ENCODE measurements around the gene GPR132. TPM values are rescaled to one million over a fixed set of nuclear protein-coding genes. Genes with fewer than 3 reads are reported as not detected.

The GPR132 gene
- polyA plus RNA-seq, 1 donor (not counting 4 experiments of a cell fraction or from before 2014, with no cell fraction given): not detected

DNA sequence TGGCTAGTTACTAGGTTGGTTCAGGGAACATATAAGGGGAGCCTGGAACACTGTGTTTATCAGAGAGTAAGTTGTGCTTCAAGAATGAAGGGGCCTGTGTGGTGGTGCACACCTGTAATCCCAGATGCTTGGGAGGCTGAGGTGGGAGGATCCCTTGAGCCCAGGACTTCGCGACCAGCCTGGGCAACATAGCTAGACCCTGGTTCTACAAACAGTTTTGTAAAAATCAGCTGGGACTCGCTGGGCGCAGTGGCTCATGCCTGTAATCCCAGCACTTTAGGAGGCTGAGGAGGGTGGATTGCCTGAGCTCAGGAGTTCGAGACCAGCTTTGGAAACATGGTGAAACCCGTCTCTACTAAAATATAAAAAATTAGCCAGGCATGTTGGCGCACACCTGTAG, 42.1 kb upstream of the GPR132 start:
- DNase-seq (ENCODE audit: low read depth, low spot score): no peak
- dilution Hi-C loops (cut with MboI; ENCODE audit: extremely low pct_ligation_motif_present, low sequenced_read_pairs): no loop called here
- no peaks in the 10 kb centered on the region for H3K4me1 ChIP-seq (ENCODE audit: control insufficient read depth, extremely low read depth, insufficient read depth, low read length)

DNA sequence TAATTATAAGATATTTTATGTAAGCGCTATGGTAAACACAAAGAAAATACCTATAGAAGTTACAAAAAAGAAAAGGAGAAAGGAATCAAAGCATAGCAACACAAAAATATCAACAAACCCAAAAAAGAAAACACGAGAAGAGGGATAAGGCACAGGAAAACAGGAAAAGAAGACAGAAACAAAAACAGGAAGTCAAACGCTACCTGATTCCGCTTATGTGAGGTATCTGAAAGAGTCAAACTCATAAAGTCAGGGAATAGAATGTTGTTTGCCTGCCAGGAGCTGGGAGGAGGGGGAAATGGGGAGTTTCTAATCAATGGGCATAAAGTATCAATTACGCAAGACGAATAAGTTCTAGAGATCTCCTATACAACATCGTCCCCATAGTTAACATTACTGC, 39.9 kb upstream of the GPR132 start:
- Histone ChIP-seq H2AFZ (ENCODE audit: control insufficient read depth, low read length) (no peak overlapping the region), H3K79me2 (ENCODE audit: control insufficient read depth, insufficient read depth, low read length) (no peaks in the 10 kb centered on the region), H3K9me1 (ENCODE audit: control insufficient read depth, extremely low read depth, insufficient read depth, low read length) (no peaks in the 10 kb centered on the region), H3K9ac (ENCODE audit: control insufficient read depth, extremely low read depth, insufficient read depth, low read length) (no peak overlapping the region), H3K4me2 (ENCODE audit: control insufficient read depth, extremely low read depth, insufficient read depth, low read depth, low read length) (no peak overlapping the region), H3K4me1 (ENCODE audit: control insufficient read depth, extremely low read depth, insufficient read depth, low read length) (no peaks in the 10 kb centered on the region), H4K20me1 (ENCODE audit: control insufficient read depth, extremely low read depth, insufficient read depth, low read length) (no peaks in the 10 kb centered on the region), H3K9me3 (ENCODE audit: control insufficient read depth, low read depth, low read length) (no peaks in the 10 kb centered on the region), H3K27ac (ENCODE audit: control insufficient read depth, insufficient read depth, low read length) (no peak overlapping the region), H3K36me3 (ENCODE audit: control insufficient read depth in 2 of 2, extremely low read depth in 1 of 2, insufficient read depth in 2 of 2, low read length in 2 of 2) (no peaks in the 10 kb centered on the region), H3K4me3 (ENCODE audit: control insufficient read depth in 2 of 3, extremely low read depth in 1 of 3, insufficient read depth in 2 of 3, low read depth in 1 of 3, low read length in 3 of 3) (no peak overlapping the region), H3K27me3 (ENCODE audit: control insufficient read depth, extremely low read depth, insufficient read depth, low read length) (no peaks in the 10 kb centered on the region)
- FAIRE-seq: no peak
- no peak for DNase-seq (ENCODE audit: low read depth, low spot score)
- dilution Hi-C loops (cut with MboI; ENCODE audit: extremely low pct_ligation_motif_present, low sequenced_read_pairs): no loop called here
- no peak for TF ChIP-seq EZH2 (IDR thresholded peaks at IDR 0.05; ENCODE audit: low read length)
- TF ChIP-seq, protein P1, sequence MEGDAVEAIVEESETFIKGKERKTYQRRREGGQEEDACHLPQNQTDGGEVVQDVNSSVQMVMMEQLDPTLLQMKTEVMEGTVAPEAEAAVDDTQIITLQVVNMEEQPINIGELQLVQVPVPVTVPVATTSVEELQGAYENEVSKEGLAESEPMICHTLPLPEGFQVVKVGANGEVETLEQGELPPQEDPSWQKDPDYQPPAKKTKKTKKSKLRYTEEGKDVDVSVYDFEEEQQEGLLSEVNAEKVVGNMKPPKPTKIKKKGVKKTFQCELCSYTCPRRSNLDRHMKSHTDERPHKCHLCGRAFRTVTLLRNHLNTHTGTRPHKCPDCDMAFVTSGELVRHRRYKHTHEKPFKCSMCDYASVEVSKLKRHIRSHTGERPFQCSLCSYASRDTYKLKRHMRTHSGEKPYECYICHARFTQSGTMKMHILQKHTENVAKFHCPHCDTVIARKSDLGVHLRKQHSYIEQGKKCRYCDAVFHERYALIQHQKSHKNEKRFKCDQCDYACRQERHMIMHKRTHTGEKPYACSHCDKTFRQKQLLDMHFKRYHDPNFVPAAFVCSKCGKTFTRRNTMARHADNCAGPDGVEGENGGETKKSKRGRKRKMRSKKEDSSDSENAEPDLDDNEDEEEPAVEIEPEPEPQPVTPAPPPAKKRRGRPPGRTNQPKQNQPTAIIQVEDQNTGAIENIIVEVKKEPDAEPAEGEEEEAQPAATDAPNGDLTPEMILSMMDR (optimal IDR thresholded peaks at IDR 0.05 in 1 of 3, IDR thresholded peaks at IDR 0.05 in 1 of 3, conservative IDR thresholded peaks at IDR 0.05 in 1 of 3; ENCODE audit: extremely low read depth in 1 of 3, insufficient read depth in 2 of 3, low read length in 3 of 3): no peak

More for the DNA sequence above, 42.1 kb upstream of the GPR132 start:
- Histone ChIP-seq H3K4me2 (ENCODE audit: control insufficient read depth, extremely low read depth, insufficient read depth, low read depth, low read length) (no peak overlapping the region), H3K9me3 (ENCODE audit: control insufficient read depth, low read depth, low read length) (no peaks in the 10 kb centered on the region), H4K20me1 (ENCODE audit: control insufficient read depth, extremely low read depth, insufficient read depth, low read length) (no peaks in the 10 kb centered on the region), H3K27ac (ENCODE audit: control insufficient read depth, insufficient read depth, low read length) (no peak overlapping the region), H3K9me1 (ENCODE audit: control insufficient read depth, extremely low read depth, insufficient read depth, low read length) (no peaks in the 10 kb centered on the region), H2AFZ (ENCODE audit: control insufficient read depth, low read length) (no peak overlapping the region), H3K4me3 (ENCODE audit: control insufficient read depth in 2 of 3, extremely low read depth in 1 of 3, insufficient read depth in 2 of 3, low read depth in 1 of 3, low read length in 3 of 3) (no peak overlapping the region), H3K9ac (ENCODE audit: control insufficient read depth, extremely low read depth, insufficient read depth, low read length) (no peak overlapping the region), H3K36me3 (ENCODE audit: control insufficient read depth in 2 of 2, extremely low read depth in 1 of 2, insufficient read depth in 2 of 2, low read length in 2 of 2) (no peaks in the 10 kb centered on the region), H3K79me2 (ENCODE audit: control insufficient read depth, insufficient read depth, low read length) (no peaks in the 10 kb centered on the region), H3K27me3 (ENCODE audit: control insufficient read depth, extremely low read depth, insufficient read depth, low read length) (no peaks in the 10 kb centered on the region)
- no peak for FAIRE-seq
- no peak for TF ChIP-seq EZH2 (IDR thresholded peaks at IDR 0.05; ENCODE audit: low read length)
- TF ChIP-seq, protein P1 (optimal IDR thresholded peaks at IDR 0.05 in 1 of 3, IDR thresholded peaks at IDR 0.05 in 1 of 3, conservative IDR thresholded peaks at IDR 0.05 in 1 of 3; ENCODE audit: extremely low read depth in 1 of 3, insufficient read depth in 2 of 3, low read length in 3 of 3): no peak
